ENCODE data around the gene ZNF3. TPM values are rescaled to one million over a fixed set of nuclear protein-coding genes. Genes with fewer than 3 reads are reported as not detected.

ZNF3 gene
- total and polyA plus RNA-seq, 9 of the 15 experiments (the other 6 are each of a cell fraction or from before 2014, with no cell fraction given) = 30.0 to 64.9 (median 51.5) TPM

GRCh38 chr7:100126931-100127865, 45.7 kb upstream of the ZNF3 start, which contains the start of gene MBLAC1 (continued):
- TF ChIP-seq HMGXB4 (CRISPR knock-in tag; IDR thresholded peaks at IDR 0.05) (peak; percentile 21; the same call in 1 of the 2 replicates), FOXK2 (conservative IDR thresholded peaks at IDR 0.05 in 1 of 2, IDR thresholded peaks at IDR 0.05 in 1 of 2; ENCODE audit: low read depth in 2 of 2) (peak; percentile 36 to 99; a peak in 2 of 4 replicates), HNRNPLL (IDR thresholded peaks at IDR 0.05; ENCODE audit: low read depth, low read length, poor library complexity, severe bottlenecking) (peak; percentile 62), PHF20 (IDR thresholded peaks at IDR 0.05; ENCODE audit: partially characterized antibody) (peak; percentile 48), ESRRA (IDR thresholded peaks at IDR 0.05; ENCODE audit: borderline replicate concordance, low read depth) (peak; percentile 71; the same call in 1 of the 2 replicates), E2F1 (CRISPR knock-in tag; IDR thresholded peaks at IDR 0.05) (0 out of 2 replicates have a peak, but pooled peaks have one; percentile 9), EZH2 (IDR thresholded peaks at IDR 0.05; ENCODE audit: borderline replicate concordance, low read depth, low read length) (no peak), STAT5B (CRISPR knock-in tag; IDR thresholded peaks at IDR 0.05) (no peak), ILK (tag; IDR thresholded peaks at IDR 0.05; ENCODE audit: borderline replicate concordance, low read depth) (no peak), ZBTB40 (IDR thresholded peaks at IDR 0.05) (0 out of 2 replicates have a peak, but pooled peaks have one; percentile 23), ZBTB40 (CRISPR knock-in tag; IDR thresholded peaks at IDR 0.05) (no peak), CHCHD3 (CRISPR knock-in tag; IDR thresholded peaks at IDR 0.05) (no peak)
